Measurements from ENCODE around the gene DENND2D. TPM values are rescaled to one million over a fixed set of nuclear protein-coding genes. Genes with fewer than 3 reads are reported as not detected.

The DENND2D gene
- total RNA-seq, 3 donors from 2014 or later, result 27.7 to 70.8 (median 34.4) TPM

- TF ChIP-seq POLR2AphosphoS5 (IDR thresholded peaks at IDR 0.05) (no peak), POLR2A (IDR thresholded peaks at IDR 0.05) (no peak)
- TF ChIP-seq, protein P1, sequence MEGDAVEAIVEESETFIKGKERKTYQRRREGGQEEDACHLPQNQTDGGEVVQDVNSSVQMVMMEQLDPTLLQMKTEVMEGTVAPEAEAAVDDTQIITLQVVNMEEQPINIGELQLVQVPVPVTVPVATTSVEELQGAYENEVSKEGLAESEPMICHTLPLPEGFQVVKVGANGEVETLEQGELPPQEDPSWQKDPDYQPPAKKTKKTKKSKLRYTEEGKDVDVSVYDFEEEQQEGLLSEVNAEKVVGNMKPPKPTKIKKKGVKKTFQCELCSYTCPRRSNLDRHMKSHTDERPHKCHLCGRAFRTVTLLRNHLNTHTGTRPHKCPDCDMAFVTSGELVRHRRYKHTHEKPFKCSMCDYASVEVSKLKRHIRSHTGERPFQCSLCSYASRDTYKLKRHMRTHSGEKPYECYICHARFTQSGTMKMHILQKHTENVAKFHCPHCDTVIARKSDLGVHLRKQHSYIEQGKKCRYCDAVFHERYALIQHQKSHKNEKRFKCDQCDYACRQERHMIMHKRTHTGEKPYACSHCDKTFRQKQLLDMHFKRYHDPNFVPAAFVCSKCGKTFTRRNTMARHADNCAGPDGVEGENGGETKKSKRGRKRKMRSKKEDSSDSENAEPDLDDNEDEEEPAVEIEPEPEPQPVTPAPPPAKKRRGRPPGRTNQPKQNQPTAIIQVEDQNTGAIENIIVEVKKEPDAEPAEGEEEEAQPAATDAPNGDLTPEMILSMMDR (IDR thresholded peaks at IDR 0.05), result no peak
- intact Hi-C loops (cut with DNase I; ENCODE audit: low total_unique reads), result no loop called here
- Histone ChIP-seq H3K27me3 (no peaks in the 10 kb centered on the region), H3K4me1 (no peaks in the 10 kb centered on the region), H3K4me3 (no peak overlapping the region), H3K27ac (peak overlapping the region; percentile 5 to 48), H3K9me3 (no peaks in the 10 kb centered on the region), H3K36me3 (no peaks in the 10 kb centered on the region)
- DNase-seq (ENCODE audit: low spot score in 2 of 2), result no peak
Observed at GRCh38 chr1:111221633-111222291, 21.3 kb upstream of the DENND2D start.

- H3K4me1 ChIP-seq, result no peaks in the 10 kb centered on the region
- TF ChIP-seq POLR2AphosphoS5 (IDR thresholded peaks at IDR 0.05), result no peak
- TF ChIP-seq, protein P1 (IDR thresholded peaks at IDR 0.05), result no peak
- no peak for TF ChIP-seq POLR2A (IDR thresholded peaks at IDR 0.05)
- H3K27ac ChIP-seq, result no peak overlapping the region
- H3K27me3 ChIP-seq, result no peaks in the 10 kb centered on the region
- no peak for DNase-seq (ENCODE audit: low spot score in 2 of 2)
- no peaks in the 10 kb centered on the region for H3K36me3 ChIP-seq
- intact Hi-C loops (cut with DNase I; ENCODE audit: low total_unique reads), result no loop called here
- H3K9me3 ChIP-seq, result no peaks in the 10 kb centered on the region
- H3K4me3 ChIP-seq, result no peak overlapping the region
Observed at GRCh38 chr1:111221276-111221632, 20.8 kb upstream of the DENND2D start.

- TF ChIP-seq, protein P1 (IDR thresholded peaks at IDR 0.05), result no peak
- TF ChIP-seq POLR2A (IDR thresholded peaks at IDR 0.05) (no peak), POLR2AphosphoS5 (IDR thresholded peaks at IDR 0.05) (no peak)
- no peaks in the 10 kb centered on the region for H3K9me3 ChIP-seq
- H3K4me1 ChIP-seq, result no peaks in the 10 kb centered on the region
- no peaks in the 10 kb centered on the region for H3K36me3 ChIP-seq
- H3K27ac ChIP-seq, result no peak overlapping the region
- intact Hi-C loops (cut with DNase I; ENCODE audit: low total_unique reads), result no loop called here
- H3K4me3 ChIP-seq, result no peak overlapping the region
- no peaks in the 10 kb centered on the region for H3K27me3 ChIP-seq
- no peak for DNase-seq (ENCODE audit: low spot score in 2 of 2)
Observed at GRCh38 chr1:111220302-111220890, 19.9 kb upstream of the DENND2D start.

DNA sequence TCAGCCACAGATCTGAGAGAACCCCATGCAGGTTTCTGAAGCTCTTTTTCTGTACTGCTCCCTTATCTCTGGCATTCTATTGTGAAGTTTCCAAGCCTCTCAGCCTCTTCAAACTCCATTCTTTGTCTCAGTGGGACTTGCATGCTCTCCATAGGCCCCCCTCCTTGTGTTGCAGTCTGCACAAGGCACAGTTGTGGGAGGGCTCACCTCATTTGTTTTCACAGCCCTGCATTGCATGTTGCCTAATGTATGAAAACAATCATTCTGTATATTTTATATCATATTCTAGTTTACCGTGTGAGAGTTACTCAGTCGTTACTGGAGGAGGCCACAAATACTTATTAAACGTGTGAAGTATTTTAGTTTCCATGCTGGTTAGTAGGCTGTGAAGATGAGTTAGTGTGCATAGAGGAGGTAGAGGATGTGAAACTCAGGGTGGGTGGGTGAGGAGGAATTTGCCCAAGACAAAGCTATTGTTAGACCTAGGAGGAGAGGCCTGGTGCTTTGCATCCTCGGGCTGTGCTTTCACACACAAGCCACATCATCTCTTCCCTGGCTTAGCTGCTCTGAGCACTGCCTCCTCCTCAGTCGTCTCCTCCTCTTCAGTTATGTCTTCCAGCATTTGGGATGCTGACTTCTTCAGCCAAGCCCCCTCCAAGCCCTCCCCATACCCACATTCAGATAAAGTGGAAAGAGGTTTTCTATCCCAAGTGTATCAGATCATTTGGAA, 19.3 kb upstream of the DENND2D start:
- H3K27me3 ChIP-seq, result no peaks in the 10 kb centered on the region
- no peak for DNase-seq (ENCODE audit: low spot score in 2 of 2)
- TF ChIP-seq POLR2AphosphoS5 (IDR thresholded peaks at IDR 0.05), result no peak
- TF ChIP-seq, protein P1 (IDR thresholded peaks at IDR 0.05), result no peak
- no peak for TF ChIP-seq POLR2A (IDR thresholded peaks at IDR 0.05)
- H3K4me1 ChIP-seq, result no peaks in the 10 kb centered on the region
- no peak overlapping the region for H3K4me3 ChIP-seq
- no peaks in the 10 kb centered on the region for H3K36me3 ChIP-seq
- no peak overlapping the region for H3K27ac ChIP-seq
- intact Hi-C loops (cut with DNase I; ENCODE audit: low total_unique reads), result loop anchor here (5.0 kb wide), 1 partner anchor 538 kb away; the partner anchor contains the start of gene DDX20
- H3K9me3 ChIP-seq, result no peaks in the 10 kb centered on the region

All from breast epithelium (tissue), 4 donors.